Lower leg skin (tissue), 4 donors: Measurements from ENCODE around the gene TAS2R19. TPM values are rescaled to one million over a fixed set of nuclear protein-coding genes. Genes with fewer than 3 reads are reported as not detected.
"Not testable (repeated sequence)": the region's sequence is repeated elsewhere in the genome, so short reads cannot be mapped to it uniquely, and the experiment has no call there.

Source experiments
- DNase-seq, 2 donors: peaks; one replicate each; pipeline ENCODE4 v3.0.0-alpha.2; 2019; ENCODE audit warnings: low spot score in 2 of 2
- H3K4me3 ChIP-seq: fragments of 200-600 bp; sonication (generic); 2 replicates; pipeline ENCODE4 v1.5.1; 2017; ENCODE audit warnings: mild to moderate bottlenecking, low read depth; ENCODE audit not compliant: poor library complexity, severe bottlenecking
- CTCF ChIP-seq, 3 donors: fragments of 450-650 bp; IDR thresholded peaks; one replicate each; pipeline ENCODE4 v1.5.1; 2016; ENCODE audit warnings: antibody characterized with exemption in 3 of 3, mild to moderate bottlenecking in 3 of 3, moderate library complexity in 2 of 3
- POLR2A ChIP-seq, 2 donors: fragments of 450-650 bp; IDR thresholded peaks; one replicate each; pipeline ENCODE4 v1.6.1; 2016 to 2017; ENCODE audit warnings: antibody characterized with exemption in 2 of 2, mild to moderate bottlenecking in 1 of 2, moderate library complexity in 1 of 2
- WGBS, 2 donors: methylation state at CpG; one replicate each; pipeline ENCODE4 v1.1.5; 2018; 5-methylcytosine and 5-hydroxymethylcytosine counted together
- intact Hi-C: fragments of 100-400 bp; cut with DNase I; formaldehyde crosslinking; loops from one replicate; pipeline ENCODE4 v1.15.0; 2023; ENCODE audit warnings: low total_unique reads
- total RNA-seq, 4 donors: library from RNA; depleted of rRNA; stranded (reverse); fragments of >200 nt; gene quantifications; one replicate each; pipeline ENCODE4 v1.1.0, GENCODE V29; 2016

Gene TAS2R19
- total RNA-seq, 4 donors from 2014 or later, result 0.34 to 7.0 (median 1.5) TPM

- intact Hi-C loops, result no loop called here
- no peak for DNase-seq
- no peak for TF ChIP-seq CTCF (IDR thresholded peaks at IDR 0.05)
- TF ChIP-seq POLR2A (IDR thresholded peaks at IDR 0.05), result no peak
- H3K4me3 ChIP-seq, result no peak overlapping the region
These were observed 37.4 kb upstream of the TAS2R19 start for GRCh38 chr12:11059784-11060183.

GRCh38 chr12:11059041-11059440, 36.6 kb upstream of the TAS2R19 start:
- H3K4me3 ChIP-seq, result no peak overlapping the region
- WGBS, 2 donors, result 96 to 97% methylated on average over 3 of the region's 3 CpGs
- no peak for TF ChIP-seq CTCF (IDR thresholded peaks at IDR 0.05)
- TF ChIP-seq POLR2A (IDR thresholded peaks at IDR 0.05), result no peak

GRCh38 chr12:11055306-11055705, 32.9 kb upstream of the TAS2R19 start:
- intact Hi-C loops, result no loop called here
- no peak overlapping the region for H3K4me3 ChIP-seq
- no peak for TF ChIP-seq CTCF (IDR thresholded peaks at IDR 0.05)
- TF ChIP-seq POLR2A (IDR thresholded peaks at IDR 0.05), result no peak
- no peak for DNase-seq
- WGBS, 2 donors, result 91% methylated on average over 2 of the region's 2 CpGs

More at GRCh38 chr12:11059041-11059440, 36.6 kb upstream of the TAS2R19 start:
- intact Hi-C loops, result no loop called here
- DNase-seq, result no peak

- intact Hi-C loops, DNase-seq, H3K4me3 ChIP-seq: not testable (repeated sequence)
- WGBS, 2 donors, result 97 to 98% methylated on average over 7 of the region's 7 CpGs
These were observed 27.5 kb upstream of the TAS2R19 start for GRCh38 chr12:11049806-11050531.

GRCh38 chr12:11041366-11041765, 18.9 kb upstream of the TAS2R19 start:
- 96 to 97% methylated on average over 2 of the region's 2 CpGs for WGBS, 2 donors
- H3K4me3 ChIP-seq, intact Hi-C loops, DNase-seq: not testable (repeated sequence)

- intact Hi-C loops, result no loop called here
- no peak for TF ChIP-seq POLR2A (IDR thresholded peaks at IDR 0.05)
- no peak for TF ChIP-seq CTCF (IDR thresholded peaks at IDR 0.05)
- 68 to 77% methylated on average over 1 of the region's 1 CpG for WGBS, 2 donors
- no peak overlapping the region for H3K4me3 ChIP-seq
- DNase-seq, result no peak
These were observed 17.7 kb upstream of the TAS2R19 start for GRCh38 chr12:11040162-11040561.

GRCh38 chr12:11039171-11039570, 16.8 kb upstream of the TAS2R19 start:
- 52 to 69% methylated on average over 3 of the region's 3 CpGs for WGBS, 2 donors
- no peak overlapping the region for H3K4me3 ChIP-seq
- TF ChIP-seq POLR2A (IDR thresholded peaks at IDR 0.05) (no peak), CTCF (IDR thresholded peaks at IDR 0.05) (no peak)
- DNase-seq, result no peak
- intact Hi-C loops, result no loop called here

- 96 to 100% methylated on average over 1 of the region's 3 CpGs for WGBS, 2 donors
- DNase-seq, H3K4me3 ChIP-seq, intact Hi-C loops: not testable (repeated sequence)
These were observed 11.5 kb upstream of the TAS2R19 start for GRCh38 chr12:11033959-11034358.
